NCI-H128 (cell line): ENCODE data around the gene GOLGA1.
"Not testable (repeated sequence)": the region's sequence is repeated elsewhere in the genome, so short reads cannot be mapped to it uniquely, and the experiment has no call there.

Experiments
- DNase-seq: peaks from one replicate; lab custom pipeline; 2025; ENCODE audit not compliant: unreplicated experiment; lab: John Stamatoyannopoulos, UW

GOLGA1 gene

GRCh38 chr9:124939944-124940343, 939 bp downstream of the GOLGA1 start:
- no peak for DNase-seq

GRCh38 chr9:124934290-124934689, 6.6 kb downstream of the GOLGA1 start:
- no peak for DNase-seq

GRCh38 chr9:124932333-124932732, 8.6 kb downstream of the GOLGA1 start:
- no peak for DNase-seq

GRCh38 chr9:124929464-124929863, 11.4 kb downstream of the GOLGA1 start:
- no peak for DNase-seq

- DNase-seq: no peak
These were observed 12.8 kb downstream of the GOLGA1 start for GRCh38 chr9:124928116-124928515.

- DNase-seq: not testable (repeated sequence)
These were observed 20.5 kb downstream of the GOLGA1 start for GRCh38 chr9:124920394-124920793.

- no peak for DNase-seq
These were observed 26.0 kb downstream of the GOLGA1 start for GRCh38 chr9:124914753-124915405.

GRCh38 chr9:124913378-124913777, 27.5 kb downstream of the GOLGA1 start:
- DNase-seq: no peak

- DNase-seq: no peak
These were observed 29.1 kb downstream of the GOLGA1 start for GRCh38 chr9:124911766-124912165.

- DNase-seq: no peak
These were observed 32.8 kb downstream of the GOLGA1 start for GRCh38 chr9:124908098-124908497.

GRCh38 chr9:124906966-124907365, 33.9 kb downstream of the GOLGA1 start:
- DNase-seq: no peak

GRCh38 chr9:124899845-124900244, 41.0 kb downstream of the GOLGA1 start:
- DNase-seq: no peak

GRCh38 chr9:124897570-124898460, 43.1 kb downstream of the GOLGA1 start:
- no peak for DNase-seq

- no peak for DNase-seq
These were observed 46.1 kb downstream of the GOLGA1 start for GRCh38 chr9:124894741-124895170.

- no peak for DNase-seq
These were observed 46.7 kb downstream of the GOLGA1 start for GRCh38 chr9:124894035-124894740.

- no peak for DNase-seq
These were observed 50.7 kb downstream of the GOLGA1 start for GRCh38 chr9:124890179-124890578.

- no peak for DNase-seq
These were observed 51.9 kb downstream of the GOLGA1 start for GRCh38 chr9:124889006-124889405.

- no peak for DNase-seq
These were observed 53.1 kb downstream of the GOLGA1 start for GRCh38 chr9:124887832-124888231.

- no peak for DNase-seq
These were observed 53.9 kb downstream of the GOLGA1 start for GRCh38 chr9:124886866-124887492.

GRCh38 chr9:124886461-124886860, 54.4 kb downstream of the GOLGA1 start:
- no peak for DNase-seq

- DNase-seq: no peak
These were observed 55.3 kb downstream of the GOLGA1 start for GRCh38 chr9:124885551-124885950.
